GM19397 (cell line): ENCODE measurements around the gene RBM4B.

Experiments
- ATAC-seq: cut with Tn5 transposase; IDR thresholded peaks from one replicate; pipeline ENCODE4 v1.9.1; 2021; ENCODE audit warnings: mild to moderate bottlenecking, moderate library complexity; ENCODE audit not compliant: unreplicated experiment

Gene RBM4B

GRCh38 chr11:66616379-66617154, 61.1 kb downstream of the RBM4B start, which contains the start of gene RBM14:
Gene RBM14 (plus strand): TSS chr11:66616630. CDS start chr11:66616721, 91 bp downstream.
- peak; percentile 91 for ATAC-seq
